SU-DHL-6 (cell line): ENCODE results near the gene CNBD2.

ENCODE experiments used
- EZH2phosphoT487 ChIP-seq: fragments of 200-600 bp; sonication (generic), shearing (Covaris generic); conservative IDR thresholded peaks from 2 replicates; pipeline ENCODE4 v1.6.1; 2018; ENCODE audit warnings: mild to moderate bottlenecking, antibody characterized with exemption, low read length, moderate library complexity, mixed read lengths
- TF ChIP-seq, protein P1 (sequence below): fragments of 200-600 bp; sonication (generic); IDR thresholded peaks from one replicate; pipeline ENCODE4 v1.5.1; 2017; ENCODE audit warnings: antibody characterized with exemption, mild to moderate bottlenecking, low read length, moderate library complexity; ENCODE audit not compliant: insufficient read depth, poor library complexity, severe bottlenecking

DNA sequence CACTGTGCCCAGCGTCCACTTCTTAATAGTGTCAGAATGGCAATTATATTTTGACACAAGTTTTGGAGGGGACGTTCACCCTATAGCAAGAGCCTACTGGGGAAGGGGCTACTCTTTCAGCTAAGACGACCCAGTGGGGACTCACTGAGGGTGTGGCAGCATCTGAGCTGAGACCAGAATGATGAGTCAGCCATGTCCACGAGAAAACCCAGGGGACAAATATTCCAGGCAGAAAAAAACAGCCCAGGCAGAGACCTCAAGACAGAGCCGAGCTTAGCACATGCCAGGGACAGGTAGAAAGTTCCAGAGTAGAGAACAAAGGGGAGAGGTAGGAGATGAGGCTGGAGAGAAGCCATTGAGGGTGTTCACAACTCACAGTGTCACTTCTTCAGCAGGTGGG lies 11.2 kb downstream of the CNBD2 start:
- TF ChIP-seq, protein P1, sequence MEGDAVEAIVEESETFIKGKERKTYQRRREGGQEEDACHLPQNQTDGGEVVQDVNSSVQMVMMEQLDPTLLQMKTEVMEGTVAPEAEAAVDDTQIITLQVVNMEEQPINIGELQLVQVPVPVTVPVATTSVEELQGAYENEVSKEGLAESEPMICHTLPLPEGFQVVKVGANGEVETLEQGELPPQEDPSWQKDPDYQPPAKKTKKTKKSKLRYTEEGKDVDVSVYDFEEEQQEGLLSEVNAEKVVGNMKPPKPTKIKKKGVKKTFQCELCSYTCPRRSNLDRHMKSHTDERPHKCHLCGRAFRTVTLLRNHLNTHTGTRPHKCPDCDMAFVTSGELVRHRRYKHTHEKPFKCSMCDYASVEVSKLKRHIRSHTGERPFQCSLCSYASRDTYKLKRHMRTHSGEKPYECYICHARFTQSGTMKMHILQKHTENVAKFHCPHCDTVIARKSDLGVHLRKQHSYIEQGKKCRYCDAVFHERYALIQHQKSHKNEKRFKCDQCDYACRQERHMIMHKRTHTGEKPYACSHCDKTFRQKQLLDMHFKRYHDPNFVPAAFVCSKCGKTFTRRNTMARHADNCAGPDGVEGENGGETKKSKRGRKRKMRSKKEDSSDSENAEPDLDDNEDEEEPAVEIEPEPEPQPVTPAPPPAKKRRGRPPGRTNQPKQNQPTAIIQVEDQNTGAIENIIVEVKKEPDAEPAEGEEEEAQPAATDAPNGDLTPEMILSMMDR: no peak
- no peak for TF ChIP-seq EZH2phosphoT487
